Pancreas (tissue), 10 donors: ENCODE measurements around the gene MCU. TPM values are rescaled to one million over a fixed set of nuclear protein-coding genes. Genes with fewer than 3 reads are reported as not detected.

Experiments used
- ATAC-seq, 4 donors: fragments of 200-7000 bp; cut with Tn5 transposase; one replicate each; pipeline versions ENCODE4 v1.8.0 to v1.9.1; 2020; ENCODE audit warnings: mild to moderate bottlenecking in 4 of 4, moderate library complexity in 4 of 4
- DNase-seq, 6 donors: peaks; one replicate each; pipeline ENCODE4 v3.0.0-alpha.2; 2020
- FAIRE-seq: peaks from 2 replicates; lab custom pipeline; 2012; peaks lifted over from hg19 to GRCh38; lab: Jason Lieb, UNC
- H3K27ac ChIP-seq, 4 donors: fragments of 200-600 bp; sonication (generic); 1 replicate in 3 of 4; 2 replicates in 1 of 4; pipeline versions ENCODE4 v1.5.0 to v1.8.0; 2020
- H3K27me3 ChIP-seq, 4 donors: fragments of 200-600 bp; one replicate each; pipeline ENCODE4 v1.8.0; 2021
- H3K36me3 ChIP-seq, 3 donors: fragments of 200-600 bp; sonication (generic) in 1 of 3; one replicate each; pipeline versions ENCODE4 v1.5.0 to v1.8.0; 2020 to 2021
- H3K4me1 ChIP-seq, 3 donors: fragments of 200-600 bp; one replicate each; pipeline ENCODE4 v1.8.0; 2021
- H3K4me3 ChIP-seq, 4 donors: fragments of 200-600 bp; sonication (generic) in 2 of 4; one replicate each; pipeline versions ENCODE4 v1.5.0 to v1.8.0; 2020 to 2021
- H3K9me3 ChIP-seq, 4 donors: fragments of 200-600 bp; one replicate each; pipeline ENCODE4 v1.8.0; 2021
- WGBS, 2 donors: extraction: QIAGEN DNeasy Blood & Tissue Kit; methylation state at CpG; one replicate each; pipeline ENCODE4 v1.1.7; 2013; 5-methylcytosine and 5-hydroxymethylcytosine counted together
- intact Hi-C, 3 donors: fragments of 100-400 bp; cut with DNase I; formaldehyde crosslinking; loops; one replicate each; pipeline versions ENCODE4 v1.11.1 to v1.14.2; 2022
- polyA plus RNA-seq, 2 donors: library from polyadenylated mRNA; stranded (reverse); fragments of 200-250 nt; gene quantifications; one replicate each; pipeline ENCODE4 v1.2.3, GENCODE V29; 2013
- total RNA-seq, 6 donors: library from RNA; stranded (reverse); fragmentation: NEBNext Ultra II Directional in 4 of 6; extraction: Animal tissue kit (Norgen Biotek cat#: 25700) in 4 of 6; gene quantifications; one replicate each; pipeline versions ENCODE4 v1.2.1 to v1.2.4, GENCODE V29; 2021 to 2023
- TF ChIP-seq, protein P1 (sequence below), 4 donors: fragments of 200-600 bp; sonication (generic) in 3 of 4; IDR thresholded peaks; one replicate each; pipeline versions ENCODE4 v1.5.0 to v1.8.0; 2021; ENCODE audit warnings: antibody characterized with exemption in 4 of 4
- donor health status: healthy with polysubstance abuse.
- donor health status: DM: no; HTN: no; CAD: no; lungs with moderate emphysema.
- donor health status: DM: no; HTN: no; CAD: no.
- donor health status: control.
- donor health status: control.
- donor health status: Bipolar disorder and iron deficiency.
- donor health status: DM: yes; HTN: yes; CAD: no.
- donor health status: DM: no; HTN: no; CAD: no.
- donor health status: DM: no; HTN: no; CAD: no.
- donor health status: DM: yes; HTN: yes; CAD: no.

MCU gene
- total and polyA plus RNA-seq, 8 donors, result 6.3 to 15.5 (median 9.2) TPM

DNA sequence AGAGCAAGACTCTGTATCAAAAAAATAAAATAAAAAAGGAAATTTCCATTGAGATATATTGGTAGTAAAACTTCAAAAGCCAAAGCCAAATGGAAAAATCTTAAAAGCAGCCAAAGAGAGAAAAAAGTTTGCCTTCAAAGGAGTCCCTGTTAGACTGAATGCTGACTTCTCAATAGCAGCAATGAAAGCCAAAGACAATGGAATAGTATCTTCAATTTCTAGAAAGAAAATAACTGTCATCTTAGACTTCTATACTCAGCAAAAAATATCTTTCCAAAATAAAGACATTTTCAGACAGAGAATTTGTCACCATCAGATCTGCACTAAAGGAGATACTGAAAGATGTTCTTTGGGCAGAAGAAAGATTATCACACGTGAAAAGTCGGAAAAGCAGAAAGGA, 187.3 kb downstream of the MCU start:
- Histone ChIP-seq H3K4me1 (no peaks in the 10 kb centered on the region), H3K9me3 (no peaks in the 10 kb centered on the region), H3K4me3 (no peak overlapping the region), H3K36me3 (no peaks in the 10 kb centered on the region), H3K27me3 (no peaks in the 10 kb centered on the region), H3K27ac (no peak overlapping the region)
- no peak for FAIRE-seq
- no peak for ATAC-seq
- DNase-seq, result no peak
- WGBS, 2 donors, result 98 to 99% methylated on average over 2 of the region's 2 CpGs
- intact Hi-C loops, result no loop called here
- TF ChIP-seq, protein P1, sequence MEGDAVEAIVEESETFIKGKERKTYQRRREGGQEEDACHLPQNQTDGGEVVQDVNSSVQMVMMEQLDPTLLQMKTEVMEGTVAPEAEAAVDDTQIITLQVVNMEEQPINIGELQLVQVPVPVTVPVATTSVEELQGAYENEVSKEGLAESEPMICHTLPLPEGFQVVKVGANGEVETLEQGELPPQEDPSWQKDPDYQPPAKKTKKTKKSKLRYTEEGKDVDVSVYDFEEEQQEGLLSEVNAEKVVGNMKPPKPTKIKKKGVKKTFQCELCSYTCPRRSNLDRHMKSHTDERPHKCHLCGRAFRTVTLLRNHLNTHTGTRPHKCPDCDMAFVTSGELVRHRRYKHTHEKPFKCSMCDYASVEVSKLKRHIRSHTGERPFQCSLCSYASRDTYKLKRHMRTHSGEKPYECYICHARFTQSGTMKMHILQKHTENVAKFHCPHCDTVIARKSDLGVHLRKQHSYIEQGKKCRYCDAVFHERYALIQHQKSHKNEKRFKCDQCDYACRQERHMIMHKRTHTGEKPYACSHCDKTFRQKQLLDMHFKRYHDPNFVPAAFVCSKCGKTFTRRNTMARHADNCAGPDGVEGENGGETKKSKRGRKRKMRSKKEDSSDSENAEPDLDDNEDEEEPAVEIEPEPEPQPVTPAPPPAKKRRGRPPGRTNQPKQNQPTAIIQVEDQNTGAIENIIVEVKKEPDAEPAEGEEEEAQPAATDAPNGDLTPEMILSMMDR (IDR thresholded peaks at IDR 0.05), result no peak

- WGBS, 2 donors, result 98% methylated on average over 2 of the region's 2 CpGs
- no peaks in the 10 kb centered on the region for H3K4me1 ChIP-seq
- no peaks in the 10 kb centered on the region for H3K27me3 ChIP-seq
- peaks cover 0 to 6% (median 0%) of the 10 kb centered on the region in 3 donors for H3K36me3 ChIP-seq
- H3K27ac ChIP-seq, result no peak overlapping the region
- no peak overlapping the region for H3K4me3 ChIP-seq
- FAIRE-seq, result no peak
- intact Hi-C loops, result no loop called here
- no peak for DNase-seq
- no peak for ATAC-seq
- TF ChIP-seq, protein P1 (IDR thresholded peaks at IDR 0.05), result no peak
- no peaks in the 10 kb centered on the region for H3K9me3 ChIP-seq
Measured at GRCh38 chr10:72881291-72881690, 189.3 kb downstream of the MCU start.

DNA sequence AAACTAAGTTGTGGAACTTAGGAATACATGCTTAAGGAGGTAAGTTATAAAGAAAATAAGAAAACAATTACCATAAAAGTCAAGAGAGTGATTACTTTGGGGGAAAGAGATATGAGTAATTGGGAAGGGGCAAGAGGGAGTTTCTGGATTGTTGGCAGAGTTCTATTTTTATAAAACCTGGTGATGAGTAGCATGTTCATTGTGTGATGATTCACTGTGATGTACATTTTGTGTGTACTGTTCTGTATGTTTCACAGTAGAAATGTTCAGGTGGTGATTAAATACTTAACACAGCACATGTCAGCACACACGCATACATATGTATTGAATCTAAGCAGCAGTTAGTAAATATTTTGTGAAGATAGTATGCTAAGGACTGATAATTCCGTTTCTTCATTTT, 191.9 kb downstream of the MCU start:
- WGBS, 2 donors, result 78 to 80% methylated on average over 2 of the region's 2 CpGs
- Histone ChIP-seq H3K4me1 (no peaks in the 10 kb centered on the region), H3K9me3 (no peaks in the 10 kb centered on the region), H3K27ac (no peak overlapping the region), H3K27me3 (no peaks in the 10 kb centered on the region), H3K4me3 (no peak overlapping the region), H3K36me3 (peaks cover 0 to 6% (median 0%) of the 10 kb centered on the region in 3 donors)
- DNase-seq, result no peak
- ATAC-seq, result no peak
- intact Hi-C loops, result no loop called here
- FAIRE-seq, result no peak
- TF ChIP-seq, protein P1 (IDR thresholded peaks at IDR 0.05), result no peak

- ATAC-seq (no peak), FAIRE-seq (no peak), DNase-seq (no peak)
- Histone ChIP-seq H3K9me3 (no peaks in the 10 kb centered on the region), H3K27me3 (no peaks in the 10 kb centered on the region), H3K4me3 (no peak overlapping the region), H3K36me3 (peaks cover 0 to 6% (median 0%) of the 10 kb centered on the region in 3 donors), H3K27ac (no peak overlapping the region), H3K4me1 (no peaks in the 10 kb centered on the region)
- TF ChIP-seq, protein P1 (IDR thresholded peaks at IDR 0.05), result no peak
- 75 to 79% methylated on average over 2 of the region's 2 CpGs for WGBS, 2 donors
- intact Hi-C loops, result no loop called here
Measured at GRCh38 chr10:72885953-72886352, 194.0 kb downstream of the MCU start.

GRCh38 chr10:72886621-72887020, 194.7 kb downstream of the MCU start:
- H3K9me3 ChIP-seq, result no peaks in the 10 kb centered on the region
- TF ChIP-seq, protein P1 (IDR thresholded peaks at IDR 0.05), result no peak
- DNase-seq (no peak), ATAC-seq (no peak), FAIRE-seq (no peak)
- 65 to 70% methylated on average over 1 of the region's 1 CpG for WGBS, 2 donors
- peaks cover 0 to 6% (median 0%) of the 10 kb centered on the region in 3 donors for H3K36me3 ChIP-seq
- no peaks in the 10 kb centered on the region for H3K27me3 ChIP-seq
- H3K4me1 ChIP-seq, result no peaks in the 10 kb centered on the region
- no peak overlapping the region for H3K27ac ChIP-seq
- no peak overlapping the region for H3K4me3 ChIP-seq
- intact Hi-C loops, result no loop called here
